HEK293 (cell line): Measurements from ENCODE around the gene PHACTR3.

ENCODE experiments used
- GLI2 ChIP-seq: fragments of 450-650 bp; formaldehyde crosslinking; IDR thresholded peaks from 2 replicates; pipeline ENCODE4; 2017; ENCODE audit warnings: missing biosample characterization, missing genetic modification characterization, low read depth, borderline replicate concordance
- MZF1 ChIP-seq: fragments of 450-650 bp; formaldehyde crosslinking; IDR thresholded peaks from 2 replicates; pipeline ENCODE4 v1.5.1; 2017; ENCODE audit warnings: missing biosample characterization, missing genetic modification characterization, borderline replicate concordance
- SALL2 ChIP-seq: fragments of 450-650 bp; formaldehyde crosslinking; IDR thresholded peaks from 2 replicates; pipeline ENCODE4 v1.5.0; 2017; ENCODE audit warnings: missing biosample characterization, mild to moderate bottlenecking, missing genetic modification characterization, borderline replicate concordance
- YY1 ChIP-seq: fragments of 450-650 bp; formaldehyde crosslinking; IDR thresholded peaks from 2 replicates; pipeline ENCODE4 v1.5.1; 2018; ENCODE audit warnings: missing biosample characterization, missing genetic modification characterization
- YY2 ChIP-seq: fragments of 450-650 bp; formaldehyde crosslinking; IDR thresholded peaks from 2 replicates; pipeline ENCODE4 v1.5.1; 2016; ENCODE audit warnings: missing biosample characterization, missing genetic modification characterization
- ZBTB8A ChIP-seq: fragments of 450-650 bp; formaldehyde crosslinking; IDR thresholded peaks from 2 replicates; pipeline ENCODE4 v1.5.1; 2016; ENCODE audit warnings: missing biosample characterization, missing genetic modification characterization
- ZNF138 ChIP-seq: fragments of 450-650 bp; formaldehyde crosslinking; IDR thresholded peaks from 2 replicates; pipeline ENCODE4 v1.5.1; 2016; ENCODE audit warnings: missing biosample characterization, missing genetic modification characterization, borderline replicate concordance
- ZNF621 ChIP-seq: fragments of 450-650 bp; formaldehyde crosslinking; IDR thresholded peaks from 2 replicates; pipeline ENCODE4 v1.5.1; 2017; ENCODE audit warnings: missing biosample characterization, missing genetic modification characterization
- TF ChIP-seq, protein P1 (sequence below): fragments of 450-650 bp; formaldehyde crosslinking; IDR thresholded peaks from 2 replicates; pipeline ENCODE4 v1.5.1; 2016; ENCODE audit warnings: missing biosample characterization, missing genetic modification characterization
- TF ChIP-seq, protein P2 (sequence below): IDR thresholded peaks from 2 replicates; pipeline ENCODE4 v1.6.1; 2011; ENCODE audit warnings: mild to moderate bottlenecking, low read depth, low read length, borderline replicate concordance
- TF ChIP-seq, protein P3 (sequence below): fragments of 450-650 bp; formaldehyde crosslinking; optimal IDR thresholded peaks from 2 replicates; pipeline ENCODE3; 2016; ENCODE audit warnings: missing biosample characterization, mild to moderate bottlenecking, missing genetic modification characterization
- TF ChIP-seq, protein P4 (sequence below): fragments of 450-650 bp; formaldehyde crosslinking; IDR thresholded peaks from 2 replicates; pipeline ENCODE4 v1.5.1; 2016; ENCODE audit warnings: missing biosample characterization, missing genetic modification characterization

DNA sequence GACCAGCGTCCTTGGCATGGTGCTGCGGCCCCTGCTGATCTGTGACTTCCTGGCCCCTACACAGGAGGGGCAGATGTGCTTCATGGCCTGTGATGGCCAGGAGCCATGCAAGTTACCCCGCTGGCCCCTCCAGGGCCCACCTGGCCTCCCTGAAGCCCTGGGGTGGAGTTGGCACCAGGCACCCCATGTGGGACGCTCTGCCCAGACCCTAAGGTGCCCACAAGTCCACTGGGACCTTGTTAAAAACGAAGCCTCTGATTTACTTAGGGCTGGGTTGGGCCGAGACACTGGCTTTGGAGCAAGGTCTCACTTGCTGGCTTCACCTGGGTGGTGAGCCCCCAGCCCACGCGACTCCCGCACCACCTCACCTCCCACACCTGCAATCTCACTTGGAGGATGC is 139.0 kb downstream of the PHACTR3 start:
- TF ChIP-seq, protein P1, sequence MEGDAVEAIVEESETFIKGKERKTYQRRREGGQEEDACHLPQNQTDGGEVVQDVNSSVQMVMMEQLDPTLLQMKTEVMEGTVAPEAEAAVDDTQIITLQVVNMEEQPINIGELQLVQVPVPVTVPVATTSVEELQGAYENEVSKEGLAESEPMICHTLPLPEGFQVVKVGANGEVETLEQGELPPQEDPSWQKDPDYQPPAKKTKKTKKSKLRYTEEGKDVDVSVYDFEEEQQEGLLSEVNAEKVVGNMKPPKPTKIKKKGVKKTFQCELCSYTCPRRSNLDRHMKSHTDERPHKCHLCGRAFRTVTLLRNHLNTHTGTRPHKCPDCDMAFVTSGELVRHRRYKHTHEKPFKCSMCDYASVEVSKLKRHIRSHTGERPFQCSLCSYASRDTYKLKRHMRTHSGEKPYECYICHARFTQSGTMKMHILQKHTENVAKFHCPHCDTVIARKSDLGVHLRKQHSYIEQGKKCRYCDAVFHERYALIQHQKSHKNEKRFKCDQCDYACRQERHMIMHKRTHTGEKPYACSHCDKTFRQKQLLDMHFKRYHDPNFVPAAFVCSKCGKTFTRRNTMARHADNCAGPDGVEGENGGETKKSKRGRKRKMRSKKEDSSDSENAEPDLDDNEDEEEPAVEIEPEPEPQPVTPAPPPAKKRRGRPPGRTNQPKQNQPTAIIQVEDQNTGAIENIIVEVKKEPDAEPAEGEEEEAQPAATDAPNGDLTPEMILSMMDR (tag by site-specific recombination), result no peak
- TF ChIP-seq ZNF138 (tag by site-specific recombination) (no peak), GLI2 (no peak), YY2 (no peak), ZBTB8A (tag by site-specific recombination) (no peak), YY1 (tag by site-specific recombination) (no peak), ZNF621 (tag by site-specific recombination) (no peak), MZF1 (tag by site-specific recombination) (no peak), SALL2 (tag by site-specific recombination) (no peak)
- TF ChIP-seq, protein P2, sequence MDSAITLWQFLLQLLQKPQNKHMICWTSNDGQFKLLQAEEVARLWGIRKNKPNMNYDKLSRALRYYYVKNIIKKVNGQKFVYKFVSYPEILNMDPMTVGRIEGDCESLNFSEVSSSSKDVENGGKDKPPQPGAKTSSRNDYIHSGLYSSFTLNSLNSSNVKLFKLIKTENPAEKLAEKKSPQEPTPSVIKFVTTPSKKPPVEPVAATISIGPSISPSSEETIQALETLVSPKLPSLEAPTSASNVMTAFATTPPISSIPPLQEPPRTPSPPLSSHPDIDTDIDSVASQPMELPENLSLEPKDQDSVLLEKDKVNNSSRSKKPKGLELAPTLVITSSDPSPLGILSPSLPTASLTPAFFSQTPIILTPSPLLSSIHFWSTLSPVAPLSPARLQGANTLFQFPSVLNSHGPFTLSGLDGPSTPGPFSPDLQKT, result no peak
- TF ChIP-seq, protein P3, sequence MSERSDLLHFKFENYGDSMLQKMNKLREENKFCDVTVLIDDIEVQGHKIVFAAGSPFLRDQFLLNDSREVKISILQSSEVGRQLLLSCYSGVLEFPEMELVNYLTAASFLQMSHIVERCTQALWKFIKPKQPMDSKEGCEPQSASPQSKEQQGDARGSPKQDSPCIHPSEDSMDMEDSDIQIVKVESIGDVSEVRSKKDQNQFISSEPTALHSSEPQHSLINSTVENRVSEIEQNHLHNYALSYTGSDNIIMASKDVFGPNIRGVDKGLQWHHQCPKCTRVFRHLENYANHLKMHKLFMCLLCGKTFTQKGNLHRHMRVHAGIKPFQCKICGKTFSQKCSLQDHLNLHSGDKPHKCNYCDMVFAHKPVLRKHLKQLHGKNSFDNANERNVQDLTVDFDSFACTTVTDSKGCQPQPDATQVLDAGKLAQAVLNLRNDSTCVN, result no peak
- TF ChIP-seq, protein P4, sequence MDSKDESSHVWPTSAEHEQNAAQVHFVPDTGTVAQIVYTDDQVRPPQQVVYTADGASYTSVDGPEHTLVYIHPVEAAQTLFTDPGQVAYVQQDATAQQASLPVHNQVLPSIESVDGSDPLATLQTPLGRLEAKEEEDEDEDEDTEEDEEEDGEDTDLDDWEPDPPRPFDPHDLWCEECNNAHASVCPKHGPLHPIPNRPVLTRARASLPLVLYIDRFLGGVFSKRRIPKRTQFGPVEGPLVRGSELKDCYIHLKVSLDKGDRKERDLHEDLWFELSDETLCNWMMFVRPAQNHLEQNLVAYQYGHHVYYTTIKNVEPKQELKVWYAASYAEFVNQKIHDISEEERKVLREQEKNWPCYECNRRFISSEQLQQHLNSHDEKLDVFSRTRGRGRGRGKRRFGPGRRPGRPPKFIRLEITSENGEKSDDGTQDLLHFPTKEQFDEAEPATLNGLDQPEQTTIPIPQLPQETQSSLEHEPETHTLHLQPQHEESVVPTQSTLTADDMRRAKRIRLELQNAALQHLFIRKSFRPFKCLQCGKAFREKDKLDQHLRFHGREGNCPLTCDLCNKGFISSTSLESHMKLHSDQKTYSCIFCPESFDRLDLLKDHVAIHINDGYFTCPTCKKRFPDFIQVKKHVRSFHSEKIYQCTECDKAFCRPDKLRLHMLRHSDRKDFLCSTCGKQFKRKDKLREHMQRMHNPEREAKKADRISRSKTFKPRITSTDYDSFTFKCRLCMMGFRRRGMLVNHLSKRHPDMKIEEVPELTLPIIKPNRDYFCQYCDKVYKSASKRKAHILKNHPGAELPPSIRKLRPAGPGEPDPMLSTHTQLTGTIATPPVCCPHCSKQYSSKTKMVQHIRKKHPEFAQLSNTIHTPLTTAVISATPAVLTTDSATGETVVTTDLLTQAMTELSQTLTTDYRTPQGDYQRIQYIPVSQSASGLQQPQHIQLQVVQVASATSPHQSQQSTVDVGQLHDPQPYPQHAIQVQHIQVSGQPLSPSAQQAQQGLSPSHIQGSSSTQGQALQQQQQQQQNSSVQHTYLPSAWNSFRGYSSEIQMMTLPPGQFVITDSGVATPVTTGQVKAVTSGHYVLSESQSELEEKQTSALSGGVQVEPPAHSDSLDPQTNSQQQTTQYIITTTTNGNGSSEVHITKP, result no peak
